ENCODE results near the gene ANKS1B.

DNA sequence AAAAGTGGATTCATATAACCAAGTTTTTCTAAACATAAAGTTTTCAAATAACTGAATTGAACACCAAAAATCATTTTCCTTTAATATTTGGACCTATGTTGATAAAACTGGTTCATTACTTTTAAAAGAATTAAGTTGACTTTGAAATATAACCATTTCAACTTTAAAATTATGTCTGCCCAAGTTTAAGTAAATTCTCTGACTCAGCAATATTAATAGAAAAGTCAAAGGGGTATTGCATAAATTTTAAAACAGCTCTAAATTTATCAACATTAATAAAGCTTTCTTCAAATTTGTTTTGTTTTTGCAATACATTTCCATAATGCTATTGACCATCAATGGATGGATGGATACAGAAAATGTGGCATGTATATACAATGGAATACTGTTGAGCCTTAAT is 505.6 kb downstream of the ANKS1B start:
- TF ChIP-seq, protein P1, sequence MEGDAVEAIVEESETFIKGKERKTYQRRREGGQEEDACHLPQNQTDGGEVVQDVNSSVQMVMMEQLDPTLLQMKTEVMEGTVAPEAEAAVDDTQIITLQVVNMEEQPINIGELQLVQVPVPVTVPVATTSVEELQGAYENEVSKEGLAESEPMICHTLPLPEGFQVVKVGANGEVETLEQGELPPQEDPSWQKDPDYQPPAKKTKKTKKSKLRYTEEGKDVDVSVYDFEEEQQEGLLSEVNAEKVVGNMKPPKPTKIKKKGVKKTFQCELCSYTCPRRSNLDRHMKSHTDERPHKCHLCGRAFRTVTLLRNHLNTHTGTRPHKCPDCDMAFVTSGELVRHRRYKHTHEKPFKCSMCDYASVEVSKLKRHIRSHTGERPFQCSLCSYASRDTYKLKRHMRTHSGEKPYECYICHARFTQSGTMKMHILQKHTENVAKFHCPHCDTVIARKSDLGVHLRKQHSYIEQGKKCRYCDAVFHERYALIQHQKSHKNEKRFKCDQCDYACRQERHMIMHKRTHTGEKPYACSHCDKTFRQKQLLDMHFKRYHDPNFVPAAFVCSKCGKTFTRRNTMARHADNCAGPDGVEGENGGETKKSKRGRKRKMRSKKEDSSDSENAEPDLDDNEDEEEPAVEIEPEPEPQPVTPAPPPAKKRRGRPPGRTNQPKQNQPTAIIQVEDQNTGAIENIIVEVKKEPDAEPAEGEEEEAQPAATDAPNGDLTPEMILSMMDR (IDR thresholded peaks at IDR 0.05; ENCODE audit: low read length): no peak
- TF ChIP-seq EZH2 (IDR thresholded peaks at IDR 0.05; ENCODE audit: borderline replicate concordance, low read length): no peak

Data from OCI-LY1 (cell line).